Neural progenitor cell (in vitro differentiated cells): ENCODE results near the gene GABBR2. TPM values are rescaled to one million over a fixed set of nuclear protein-coding genes. Genes with fewer than 3 reads are reported as not detected.

Experiments used
- DNase-seq: peaks from one replicate; pipeline ENCODE4 v3.0.0-alpha.2; 2016; ENCODE audit warnings: low spot score
- H2AFZ ChIP-seq: fragments of 200-600 bp; sonication (generic); replicated peaks from 2 replicates; pipeline ENCODE4 v1.6.1; 2016; ENCODE audit warnings: antibody characterized with exemption
- H3F3A ChIP-seq: fragments of 200-600 bp; sonication (generic); 2 replicates; pipeline ENCODE4 v1.6.1; 2016; ENCODE audit warnings: antibody characterized with exemption, low read depth
- H3K27ac ChIP-seq: fragments of 200-600 bp; sonication (generic); 2 replicates; pipeline ENCODE4 v1.5.1; 2016; ENCODE audit warnings: mild to moderate bottlenecking
- H3K27me3 ChIP-seq: fragments of 200-600 bp; sonication (generic); 2 replicates; pipeline ENCODE4 v1.6.1; 2016; ENCODE audit warnings: mild to moderate bottlenecking, moderate library complexity
- H3K36me3 ChIP-seq: fragments of 200-600 bp; sonication (generic); 2 replicates; pipeline ENCODE4 v1.5.1; 2016
- H3K4me1 ChIP-seq: fragments of 200-600 bp; sonication (generic); 2 replicates; pipeline ENCODE4 v1.6.1; 2016; ENCODE audit warnings: mixed run types
- H3K4me2 ChIP-seq: fragments of 200-600 bp; sonication (generic); 2 replicates; pipeline ENCODE4 v1.6.1; 2016
- H3K4me3 ChIP-seq: fragments of 200-600 bp; sonication (generic); 2 replicates; pipeline ENCODE4 v1.5.1; 2016
- H3K79me2 ChIP-seq: fragments of 200-600 bp; sonication (generic); 2 replicates; pipeline ENCODE4 v1.6.1; 2016; ENCODE audit warnings: low read depth
- H3K9ac ChIP-seq: fragments of 200-600 bp; sonication (generic); 2 replicates; pipeline ENCODE4 v1.6.1; 2016
- H3K9me3 ChIP-seq: fragments of 200-600 bp; sonication (generic); 2 replicates; pipeline ENCODE4 v1.5.1; 2016; ENCODE audit warnings: low read depth
- H4K20me1 ChIP-seq: fragments of 200-600 bp; sonication (generic); 2 replicates; pipeline ENCODE4 v1.6.1; 2016; ENCODE audit warnings: low read depth
- H3K27ac Mint-ChIP-seq: 3 replicates; pipeline ENCODE4 v1.8.0; 2021; ENCODE audit warnings: mixed read lengths
- H3K27me3 Mint-ChIP-seq: 2 replicates; pipeline ENCODE4 v1.8.0; 2022; ENCODE audit warnings: low read depth, mild to moderate bottlenecking, inconsistent platforms, moderate library complexity, mixed read lengths; ENCODE audit not compliant: insufficient read depth
- H3K36me3 Mint-ChIP-seq: 3 replicates; pipeline ENCODE4 v1.8.0; 2021; ENCODE audit warnings: mixed read lengths
- H3K4me1 Mint-ChIP-seq: 3 replicates; pipeline ENCODE4 v1.8.0; 2021; ENCODE audit warnings: mixed read lengths
- H3K4me3 Mint-ChIP-seq: 3 replicates; pipeline ENCODE4 v1.8.0; 2021; ENCODE audit warnings: mild to moderate bottlenecking, moderate library complexity, mixed read lengths
- H3K9me3 Mint-ChIP-seq: 3 replicates; pipeline ENCODE4 v1.8.0; 2020; ENCODE audit warnings: mixed read lengths
- EZH2 ChIP-seq: fragments of 200-600 bp; sonication (generic); IDR thresholded peaks from 2 replicates; pipeline ENCODE4 v1.6.1; 2017; ENCODE audit warnings: antibody characterized with exemption, mild to moderate bottlenecking, moderate library complexity
- EZH2phosphoT487 ChIP-seq: fragments of 200-600 bp; sonication (generic); IDR thresholded peaks from 2 replicates; pipeline ENCODE4 v1.6.1; 2017; ENCODE audit warnings: antibody characterized with exemption
- total RNA-seq: library from RNA; depleted of rRNA; stranded (reverse); fragments of >200 nt; gene quantifications from 2 replicates; pipeline ENCODE4 v1.2.3, GENCODE V29; 2015; ENCODE audit warnings: low replicate concordance
- TF ChIP-seq, protein P1 (sequence below): fragments of 200-600 bp; sonication (generic); IDR thresholded peaks from 2 replicates; pipeline ENCODE4 v1.5.1; 2017; ENCODE audit warnings: antibody characterized with exemption, mild to moderate bottlenecking

GABBR2 gene
- total RNA-seq, 1 donor from 2014 or later, result not detected

DNA sequence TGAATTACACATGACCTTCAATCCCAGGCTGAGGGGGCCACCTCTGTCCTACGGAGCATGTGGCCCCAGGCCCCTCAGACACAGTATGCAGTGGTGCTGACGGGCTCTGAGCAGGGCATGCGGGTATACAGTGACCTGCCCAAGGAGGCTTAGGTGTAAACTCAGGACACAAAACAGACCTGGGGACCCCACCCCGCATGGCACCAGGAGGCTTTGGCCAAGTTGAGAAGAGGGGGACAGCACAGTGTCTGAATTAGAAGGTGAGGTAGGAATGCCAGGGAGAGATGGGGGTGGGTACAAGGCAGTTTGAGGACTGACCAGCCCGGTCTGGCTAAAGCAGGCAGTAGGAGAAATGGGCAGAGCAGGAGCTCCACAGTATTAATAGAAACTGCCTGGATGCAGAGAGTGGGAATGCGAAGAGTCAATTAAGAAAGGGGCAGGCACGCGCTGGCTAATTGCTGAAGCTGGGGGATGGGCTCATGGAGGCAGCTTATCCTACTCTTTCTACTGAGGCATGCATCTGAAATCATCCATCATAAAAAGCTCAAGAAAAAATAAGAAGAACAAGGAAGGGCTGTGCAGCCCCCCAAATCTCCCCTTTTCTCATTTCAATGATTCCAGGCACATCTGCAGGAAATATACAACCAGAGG lies 109.0 kb downstream of the GABBR2 start:
- peak overlapping the region; percentile 38 for H3K4me2 ChIP-seq
- no peaks in the 10 kb centered on the region for H3K9me3 Mint-ChIP-seq
- no peaks in the 10 kb centered on the region for H4K20me1 ChIP-seq
- H3K36me3 Mint-ChIP-seq, result no peaks in the 10 kb centered on the region
- peak overlapping the region; percentile 17 for H2AFZ ChIP-seq
- peaks cover 18% of the 10 kb centered on the region for H3K4me1 ChIP-seq
- peaks cover 3% of the 10 kb centered on the region for H3K4me1 Mint-ChIP-seq
- H3K36me3 ChIP-seq, result no peaks in the 10 kb centered on the region
- H3K79me2 ChIP-seq, result no peaks in the 10 kb centered on the region
- no peak overlapping the region for H3K27ac Mint-ChIP-seq
- no peak for DNase-seq
- H3K27me3 Mint-ChIP-seq, result peaks cover 8% of the 10 kb centered on the region
- no peaks in the 10 kb centered on the region for H3K9me3 ChIP-seq
- H3K27ac ChIP-seq, result no peak overlapping the region
- H3K9ac ChIP-seq, result no peak overlapping the region
- H3K4me3 Mint-ChIP-seq, result no peak overlapping the region
- TF ChIP-seq EZH2phosphoT487, result no peak
- TF ChIP-seq EZH2, result no peak
- TF ChIP-seq, protein P1, sequence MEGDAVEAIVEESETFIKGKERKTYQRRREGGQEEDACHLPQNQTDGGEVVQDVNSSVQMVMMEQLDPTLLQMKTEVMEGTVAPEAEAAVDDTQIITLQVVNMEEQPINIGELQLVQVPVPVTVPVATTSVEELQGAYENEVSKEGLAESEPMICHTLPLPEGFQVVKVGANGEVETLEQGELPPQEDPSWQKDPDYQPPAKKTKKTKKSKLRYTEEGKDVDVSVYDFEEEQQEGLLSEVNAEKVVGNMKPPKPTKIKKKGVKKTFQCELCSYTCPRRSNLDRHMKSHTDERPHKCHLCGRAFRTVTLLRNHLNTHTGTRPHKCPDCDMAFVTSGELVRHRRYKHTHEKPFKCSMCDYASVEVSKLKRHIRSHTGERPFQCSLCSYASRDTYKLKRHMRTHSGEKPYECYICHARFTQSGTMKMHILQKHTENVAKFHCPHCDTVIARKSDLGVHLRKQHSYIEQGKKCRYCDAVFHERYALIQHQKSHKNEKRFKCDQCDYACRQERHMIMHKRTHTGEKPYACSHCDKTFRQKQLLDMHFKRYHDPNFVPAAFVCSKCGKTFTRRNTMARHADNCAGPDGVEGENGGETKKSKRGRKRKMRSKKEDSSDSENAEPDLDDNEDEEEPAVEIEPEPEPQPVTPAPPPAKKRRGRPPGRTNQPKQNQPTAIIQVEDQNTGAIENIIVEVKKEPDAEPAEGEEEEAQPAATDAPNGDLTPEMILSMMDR, result no peak
- H3K4me3 ChIP-seq, result no peak overlapping the region
- H3K27me3 ChIP-seq, result no peaks in the 10 kb centered on the region
- H3F3A ChIP-seq, result no peaks in the 10 kb centered on the region

DNA sequence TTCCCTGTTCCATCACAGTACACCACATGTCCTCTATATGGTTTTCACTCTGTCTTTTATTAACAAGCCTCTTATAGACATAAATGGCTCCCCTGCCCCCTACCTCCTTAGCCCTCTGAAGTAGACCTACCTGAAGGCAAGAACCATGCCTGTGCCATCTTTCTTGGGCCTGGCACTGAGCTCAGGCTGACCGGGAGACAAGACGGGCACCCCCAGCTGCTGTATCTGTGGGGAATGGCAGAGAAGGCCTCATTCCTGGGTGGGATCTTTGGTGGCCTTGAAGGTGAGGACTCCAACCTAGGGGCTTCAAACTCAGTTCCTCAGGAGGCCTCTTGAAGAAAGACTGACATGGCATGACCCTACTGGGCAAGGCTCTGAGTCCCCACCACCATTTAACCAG lies 109.9 kb downstream of the GABBR2 start:
- Histone ChIP-seq H3F3A (no peaks in the 10 kb centered on the region), H3K9me3 (no peaks in the 10 kb centered on the region), H3K27ac (no peak overlapping the region), H4K20me1 (no peaks in the 10 kb centered on the region), H3K4me3 (no peak overlapping the region), H3K36me3 (no peaks in the 10 kb centered on the region), H3K27me3 (no peaks in the 10 kb centered on the region), H3K79me2 (no peaks in the 10 kb centered on the region), H2AFZ (no peak overlapping the region), H3K4me1 (peaks cover 18% of the 10 kb centered on the region), H3K4me2 (no peak overlapping the region), H3K9ac (no peak overlapping the region)
- H3K27me3 Mint-ChIP-seq, result peaks cover 7% of the 10 kb centered on the region
- H3K27ac Mint-ChIP-seq, result no peak overlapping the region
- no peak for TF ChIP-seq EZH2phosphoT487
- TF ChIP-seq, protein P1, result no peak
- TF ChIP-seq EZH2, result no peak
- H3K4me3 Mint-ChIP-seq, result no peak overlapping the region
- H3K4me1 Mint-ChIP-seq, result peaks cover 3% of the 10 kb centered on the region
- no peaks in the 10 kb centered on the region for H3K36me3 Mint-ChIP-seq
- DNase-seq, result no peak
- no peaks in the 10 kb centered on the region for H3K9me3 Mint-ChIP-seq

DNA sequence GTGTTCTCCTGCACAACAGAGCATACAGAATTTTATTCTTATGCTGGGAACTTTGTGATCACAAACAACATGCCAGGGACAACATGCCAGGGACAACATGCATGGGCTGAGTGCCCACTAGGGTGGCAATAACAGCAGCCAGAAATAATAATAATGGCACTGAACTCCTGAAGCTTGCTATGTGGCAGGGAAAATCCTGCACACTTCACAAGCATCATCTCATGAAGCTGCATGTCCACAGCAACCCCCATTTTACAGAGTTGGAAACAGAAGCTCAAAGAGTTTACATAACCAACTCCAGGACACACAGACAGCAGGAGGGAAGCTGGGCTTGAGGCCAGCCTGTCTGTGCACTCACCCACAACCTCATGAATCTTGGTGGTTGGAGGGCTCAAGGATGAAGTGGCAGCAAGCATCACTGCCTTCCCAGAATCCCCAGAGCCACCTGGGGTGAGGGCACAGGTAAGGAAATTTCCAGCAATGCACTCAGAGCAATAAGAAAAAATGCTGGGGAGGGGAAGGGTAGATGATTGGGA lies 111.4 kb downstream of the GABBR2 start:
- peaks cover 5% of the 10 kb centered on the region for H3K27me3 Mint-ChIP-seq

More for the DNA sequence above, 111.4 kb downstream of the GABBR2 start:
- H3F3A ChIP-seq, result no peaks in the 10 kb centered on the region
- Mint-ChIP-seq H3K4me3 (no peak overlapping the region), H3K27ac (no peak overlapping the region), H3K36me3 (no peaks in the 10 kb centered on the region), H3K9me3 (no peaks in the 10 kb centered on the region), H3K4me1 (peaks cover 3% of the 10 kb centered on the region)
- H3K27ac ChIP-seq, result no peak overlapping the region
- no peak overlapping the region for H3K9ac ChIP-seq
- no peaks in the 10 kb centered on the region for H3K9me3 ChIP-seq
- H3K27me3 ChIP-seq, result no peaks in the 10 kb centered on the region
- no peak overlapping the region for H3K4me2 ChIP-seq
- no peaks in the 10 kb centered on the region for H3K36me3 ChIP-seq
- no peaks in the 10 kb centered on the region for H4K20me1 ChIP-seq
- H3K4me3 ChIP-seq, result no peak overlapping the region
- TF ChIP-seq, protein P1, result no peak
- TF ChIP-seq EZH2phosphoT487, result no peak
- TF ChIP-seq EZH2, result no peak
- DNase-seq, result no peak
- H3K79me2 ChIP-seq, result no peaks in the 10 kb centered on the region
- H2AFZ ChIP-seq, result no peak overlapping the region
- H3K4me1 ChIP-seq, result peaks cover 18% of the 10 kb centered on the region
